HCT116 (cell line): ENCODE data around the gene NR2C2. TPM values are rescaled to one million over a fixed set of nuclear protein-coding genes. Genes with fewer than 3 reads are reported as not detected.
A peak's percentile ranks its signal among the peaks of the same experiment; 100 is the strongest.

ENCODE experiments used
- ATAC-seq: fragments of 200-7000 bp; cut with Tn5 transposase; 2 replicates; pipeline ENCODE4 v1.9.1; 2020; ENCODE audit warnings: mild to moderate bottlenecking, moderate library complexity
- BruUV-seq: library from RNA; stranded (reverse); fragments of 400-500 nt; replicated peaks from 2 replicates; lab custom pipeline; 2021; lab: Mats Ljungman, UMichigan
- CTCF ChIA-PET: fragments of 300-600 bp; sonication (Branson Sonifier 250); formaldehyde crosslinking; loops from one replicate; lab custom pipeline; 2021; ENCODE audit warnings: antibody characterized with exemption; lab: Charles Lee
- POLR2A ChIA-PET: fragments of 300-600, 350-600 bp; sonication (Branson Sonifier 250); formaldehyde crosslinking; loops from one replicate; lab custom pipeline; 2021; ENCODE audit warnings: antibody characterized with exemption; lab: Charles Lee
- RAD21 ChIA-PET, 2 experiments: fragments of 300-600 bp; sonication (Branson Sonifier 250); formaldehyde crosslinking; loops; one replicate each; lab custom pipeline; 2023; ENCODE audit warnings: low total read pairs in 2 of 2; ENCODE audit not compliant: uncharacterized antibody in 2 of 2, unreplicated experiment in 2 of 2, low non-redundant PET in 1 of 2; lab: Charles Lee
- DNase-seq: peaks from one replicate; pipeline ENCODE4 v3.0.0-alpha.2; 2010; ENCODE audit warnings: low read depth, low spot score
- H2AFZ ChIP-seq: fragments of 200-600 bp; shearing (Covaris generic), sonication (generic); 2 replicates; pipeline ENCODE4 v1.6.1; 2017; ENCODE audit warnings: low read depth, mixed run types, mixed read lengths, antibody characterized with exemption, low read length; ENCODE audit not compliant: poor library complexity, severe bottlenecking
- H3K27ac ChIP-seq: 2 replicates; pipeline ENCODE4 v1.5.1; 2012; ENCODE audit warnings: low read depth, low read length
- H3K27me3 ChIP-seq: fragments of 200-600 bp; sonication (generic); 2 replicates; pipeline ENCODE4 v1.6.1; 2016; ENCODE audit warnings: mixed run types, low read length, mixed read lengths; ENCODE audit not compliant: insufficient read depth
- H3K36me3 ChIP-seq, 2 experiments: fragments of 200-500 bp in 1 of 2; fragments of 200-600 bp in 1 of 2; sonication (Bioruptor generic) in 1 of 2; sonication (generic) in 1 of 2; 2 replicates each; pipeline versions ENCODE4 v1.5.1 to v1.6.1; 2014 to 2016; ENCODE audit warnings: low read length in 2 of 2, inconsistent platforms in 1 of 2, mixed read lengths in 1 of 2, mixed run types in 1 of 2; ENCODE audit not compliant: insufficient read depth in 2 of 2, control insufficient read depth in 1 of 2
- H3K4me1 ChIP-seq, 2 experiments: fragments of 200-600 bp in 1 of 2; sonication (generic) in 1 of 2; 2 replicates each; pipeline versions ENCODE4 v1.5.1 to v1.6.1; 2012 to 2017; ENCODE audit warnings: low read length in 2 of 2, inconsistent platforms in 1 of 2, mild to moderate bottlenecking in 1 of 2, mixed read lengths in 1 of 2, mixed run types in 1 of 2, moderate library complexity in 1 of 2; ENCODE audit not compliant: insufficient read depth in 2 of 2, control insufficient read depth in 1 of 2
- H3K4me2 ChIP-seq: fragments of 200-600 bp; sonication (generic); 2 replicates; pipeline ENCODE4 v1.6.1; 2017; ENCODE audit warnings: mixed run types, low read length, mixed read lengths
- H3K4me3 ChIP-seq, 2 experiments: fragments of 200-600 bp in 1 of 2; sonication (generic) in 1 of 2; replicated peaks in 1 of 2; 2 replicates each; pipeline ENCODE4 v1.5.1; 2011 to 2016; ENCODE audit warnings: low read length in 2 of 2, control low read depth in 1 of 2, low read depth in 1 of 2, mild to moderate bottlenecking in 1 of 2, mixed read lengths in 1 of 2, mixed run types in 1 of 2
- H3K79me2 ChIP-seq: fragments of 200-600 bp; sonication (generic); 2 replicates; pipeline ENCODE4 v1.6.1; 2017; ENCODE audit warnings: mild to moderate bottlenecking, mixed run types, low read length, moderate library complexity, mixed read lengths; ENCODE audit not compliant: insufficient read depth
- H3K9ac ChIP-seq: fragments of 200-600 bp; sonication (generic); 2 replicates; pipeline ENCODE4 v1.6.1; 2016; ENCODE audit warnings: low read length, mixed read lengths
- H3K9me2 ChIP-seq: fragments of 200-600 bp; sonication (generic), shearing (Covaris generic); 2 replicates; pipeline ENCODE4 v1.6.1; 2017; ENCODE audit warnings: mixed run types, mild to moderate bottlenecking, moderate library complexity; ENCODE audit not compliant: insufficient read depth
- H3K9me3 ChIP-seq, 2 experiments: fragments of 200-500 bp in 1 of 2; fragments of 200-600 bp in 1 of 2; sonication (Bioruptor generic) in 1 of 2; sonication (generic) in 1 of 2; 2 replicates each; pipeline ENCODE4 v1.6.1; 2014 to 2017; ENCODE audit warnings: low read length in 2 of 2, mixed read lengths in 2 of 2, inconsistent platforms in 1 of 2, low read depth in 1 of 2, mild to moderate bottlenecking in 1 of 2, mixed run types in 1 of 2, moderate library complexity in 1 of 2; ENCODE audit not compliant: control insufficient read depth in 1 of 2, insufficient read depth in 1 of 2
- H4K20me1 ChIP-seq: fragments of 200-600 bp; sonication (generic), shearing (Covaris generic); 2 replicates; pipeline ENCODE4 v1.6.1; 2017; ENCODE audit warnings: mixed run types, mild to moderate bottlenecking, moderate library complexity; ENCODE audit not compliant: insufficient read depth
- EGR1 ChIP-seq: IDR thresholded peaks from 2 replicates; pipeline ENCODE4 v1.6.1; 2012; ENCODE audit warnings: low read depth
- FOSL1 ChIP-seq: IDR thresholded peaks from 2 replicates; pipeline ENCODE4 v1.6.1; 2012; ENCODE audit warnings: low read depth
- POLR2A ChIP-seq: IDR thresholded peaks from 2 replicates; pipeline ENCODE4 v1.7.0; 2011; ENCODE audit warnings: borderline replicate concordance; ENCODE audit not compliant: insufficient read depth, insufficient read length; ENCODE audit errors: extremely low read depth
- POLR2AphosphoS5 ChIP-seq: IDR thresholded peaks from 2 replicates; pipeline ENCODE4 v1.6.1; 2011; ENCODE audit warnings: mild to moderate bottlenecking, low read depth, low read length, moderate library complexity
- RAD21 ChIP-seq: IDR thresholded peaks from 2 replicates; pipeline ENCODE4 v1.6.1; 2012; ENCODE audit warnings: low read depth, mild to moderate bottlenecking
- SP1 ChIP-seq: IDR thresholded peaks from 2 replicates; pipeline ENCODE4 v1.6.1; 2012; ENCODE audit warnings: low read depth
- SRF ChIP-seq: IDR thresholded peaks from 2 replicates; pipeline ENCODE4 v1.6.1; 2012; ENCODE audit warnings: low read depth
- YY1 ChIP-seq: IDR thresholded peaks from 2 replicates; pipeline ENCODE4 v1.6.1; 2011; ENCODE audit warnings: low read length, low read depth, moderate library complexity, mild to moderate bottlenecking; ENCODE audit not compliant: insufficient replicate concordance; ENCODE audit errors: extremely low read depth
- ZNF274 ChIP-seq: fragments of 200-500 bp; sonication (Bioruptor generic); IDR thresholded peaks from 2 replicates; pipeline ENCODE4 v1.6.1; 2014; ENCODE audit warnings: mild to moderate bottlenecking, low read depth, low read length, inconsistent platforms
- intact Hi-C: fragments of 100-400 bp; cut with micrococcal nuclease; formaldehyde crosslinking; loops from 2 replicates; pipeline ENCODE4 v1.10.0; 2022
- total RNA-seq: library from RNA; stranded (reverse); gene quantifications from one replicate; pipeline ENCODE4 v1.2.1, GENCODE V29; 2021; ENCODE audit not compliant: unreplicated experiment
- TF ChIP-seq, protein P1 (sequence below), 3 experiments: fragments of 200-600 bp in 1 of 3; sonication (generic) in 1 of 3; IDR thresholded peaks in 2 of 3; conservative IDR thresholded peaks in 1 of 3; 2 replicates each; pipeline ENCODE4 v1.5.1; 2012 to 2017; ENCODE audit warnings: low read depth in 2 of 3, low read length in 2 of 3, antibody characterized with exemption in 1 of 3, borderline replicate concordance in 1 of 3, control low read depth in 1 of 3, mild to moderate bottlenecking in 1 of 3, mixed read lengths in 1 of 3, mixed run types in 1 of 3, moderate library complexity in 1 of 3; ENCODE audit not compliant: insufficient read depth in 1 of 3
- TF ChIP-seq, protein P2 (sequence below): IDR thresholded peaks from 2 replicates; pipeline ENCODE4 v1.6.1; 2011; ENCODE audit warnings: mild to moderate bottlenecking, low read length, moderate library complexity; ENCODE audit not compliant: insufficient replicate concordance; ENCODE audit errors: extremely low read depth

NR2C2 gene
- total RNA-seq, 1 experiment from 2014 or later: 45.0 TPM

DNA sequence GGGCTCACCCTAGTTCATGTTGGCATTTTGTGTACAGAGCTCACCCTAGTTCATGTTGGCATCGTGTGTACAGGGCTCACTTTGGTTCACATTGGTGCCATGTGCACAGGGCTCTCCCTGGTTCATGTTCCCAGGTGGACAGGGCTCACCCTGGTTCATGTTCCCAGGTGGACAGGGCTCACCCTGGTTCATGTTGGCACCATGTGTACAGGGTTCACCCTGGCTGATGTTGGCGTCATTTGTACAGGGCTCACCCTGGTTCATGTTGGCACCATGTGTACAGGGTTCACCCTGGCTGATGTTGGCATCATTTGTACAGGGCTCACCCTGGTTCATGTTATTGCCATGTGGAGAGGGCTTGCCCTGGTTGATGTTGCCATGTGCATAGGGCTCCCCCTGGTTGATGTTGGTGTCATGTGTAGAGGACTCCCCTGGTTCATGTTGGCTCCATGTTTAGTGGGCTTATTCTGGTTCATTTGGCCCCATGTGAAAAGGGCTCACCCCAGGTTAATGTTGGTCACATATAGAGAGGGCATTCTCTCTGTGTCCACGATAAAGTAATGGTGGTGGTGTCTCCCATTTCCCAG, 31.7 kb upstream of the NR2C2 start:
- H2AFZ ChIP-seq: no peak overlapping the region
- no peak for TF ChIP-seq POLR2A
- TF ChIP-seq RAD21: peak; percentile 69
- TF ChIP-seq ZNF274: no peak
- TF ChIP-seq, protein P1, sequence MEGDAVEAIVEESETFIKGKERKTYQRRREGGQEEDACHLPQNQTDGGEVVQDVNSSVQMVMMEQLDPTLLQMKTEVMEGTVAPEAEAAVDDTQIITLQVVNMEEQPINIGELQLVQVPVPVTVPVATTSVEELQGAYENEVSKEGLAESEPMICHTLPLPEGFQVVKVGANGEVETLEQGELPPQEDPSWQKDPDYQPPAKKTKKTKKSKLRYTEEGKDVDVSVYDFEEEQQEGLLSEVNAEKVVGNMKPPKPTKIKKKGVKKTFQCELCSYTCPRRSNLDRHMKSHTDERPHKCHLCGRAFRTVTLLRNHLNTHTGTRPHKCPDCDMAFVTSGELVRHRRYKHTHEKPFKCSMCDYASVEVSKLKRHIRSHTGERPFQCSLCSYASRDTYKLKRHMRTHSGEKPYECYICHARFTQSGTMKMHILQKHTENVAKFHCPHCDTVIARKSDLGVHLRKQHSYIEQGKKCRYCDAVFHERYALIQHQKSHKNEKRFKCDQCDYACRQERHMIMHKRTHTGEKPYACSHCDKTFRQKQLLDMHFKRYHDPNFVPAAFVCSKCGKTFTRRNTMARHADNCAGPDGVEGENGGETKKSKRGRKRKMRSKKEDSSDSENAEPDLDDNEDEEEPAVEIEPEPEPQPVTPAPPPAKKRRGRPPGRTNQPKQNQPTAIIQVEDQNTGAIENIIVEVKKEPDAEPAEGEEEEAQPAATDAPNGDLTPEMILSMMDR (IDR thresholded peaks at IDR 0.05 in 2 of 3, conservative IDR thresholded peaks at IDR 0.05 in 1 of 3; ENCODE audit: borderline replicate concordance in 1 of 3, insufficient read depth in 1 of 3, low read depth in 2 of 3, low read length in 2 of 3): peak; percentile 11 to 47 (median 27); a peak in 2 of 6 replicates
- TF ChIP-seq, all 23 proteins: peak for 2
- Histone ChIP-seq H3K36me3 (no peaks in the 10 kb centered on the region), H3K27me3 (no peaks in the 10 kb centered on the region), H3K4me3 (no peak overlapping the region), H3K79me2 (no peaks in the 10 kb centered on the region), H3K9ac (no peak overlapping the region), H4K20me1 (no peaks in the 10 kb centered on the region), H3K9me3 (no peaks in the 10 kb centered on the region), H3K9me2 (no peaks in the 10 kb centered on the region), H3K4me1 (no peaks in the 10 kb centered on the region), H3K4me2 (no peak overlapping the region), H3K27ac (no peak overlapping the region)
- intact Hi-C loops: no loop called here
- RAD21 ChIA-PET: no interaction called here
- CTCF ChIA-PET: no interaction called here
- POLR2A ChIA-PET: no interaction called here
- BruUV-seq: no TSS peak
- ATAC-seq (0 out of 2 replicates have a peak, but pooled peaks have one; percentile 51), DNase-seq (no peak)

DNA sequence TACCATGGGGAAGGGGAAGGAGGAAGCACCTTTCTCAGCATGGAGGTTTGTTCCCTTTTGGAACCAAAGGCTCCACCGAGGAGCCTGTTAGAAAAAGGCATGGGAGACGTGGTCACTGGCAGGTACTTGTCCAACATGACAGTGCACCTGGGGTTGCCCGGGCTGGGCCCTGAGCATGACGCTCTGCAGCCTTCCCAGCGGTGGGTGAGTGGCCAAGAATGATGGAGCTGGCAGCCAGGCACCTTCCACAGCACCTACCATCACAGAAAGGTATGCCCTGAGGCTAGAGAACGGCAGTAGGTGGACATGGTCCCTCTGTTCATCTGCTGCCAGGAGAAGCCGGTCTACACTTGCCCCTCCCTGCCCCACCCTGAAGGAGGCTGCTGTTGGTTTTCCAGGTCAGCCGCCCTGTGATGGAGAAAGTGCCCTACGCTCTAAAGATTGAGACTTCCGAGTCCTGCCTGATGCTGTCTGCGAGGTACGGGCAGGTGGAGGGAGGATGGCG, 29.0 kb upstream of the NR2C2 start:
- H3K4me2 ChIP-seq: no peak overlapping the region
- H3K36me3 ChIP-seq: no peaks in the 10 kb centered on the region
- no peaks in the 10 kb centered on the region for H3K79me2 ChIP-seq
- H3K27me3 ChIP-seq: no peaks in the 10 kb centered on the region
- DNase-seq (no peak), ATAC-seq (no peak)
- H4K20me1 ChIP-seq: no peaks in the 10 kb centered on the region
- H3K4me1 ChIP-seq: no peaks in the 10 kb centered on the region; a peak in 1 of 4 replicates
- no TSS peak for BruUV-seq
- ChIA-PET CTCF (no interaction called here), RAD21 (no interaction called here), POLR2A (no interaction called here)
- intact Hi-C loops: no loop called here
- H3K9me2 ChIP-seq: no peaks in the 10 kb centered on the region
- no peak overlapping the region for H2AFZ ChIP-seq
- H3K4me3 ChIP-seq: no peak overlapping the region
- H3K9me3 ChIP-seq: no peaks in the 10 kb centered on the region
- no peak overlapping the region for H3K9ac ChIP-seq
- H3K27ac ChIP-seq: no peak overlapping the region
- no peak for TF ChIP-seq YY1
- TF ChIP-seq POLR2AphosphoS5: no peak
- TF ChIP-seq ZNF274: no peak
- TF ChIP-seq SP1: no peak
- TF ChIP-seq FOSL1: no peak
- no peak for TF ChIP-seq EGR1
- TF ChIP-seq SRF: no peak
- TF ChIP-seq, protein P2, sequence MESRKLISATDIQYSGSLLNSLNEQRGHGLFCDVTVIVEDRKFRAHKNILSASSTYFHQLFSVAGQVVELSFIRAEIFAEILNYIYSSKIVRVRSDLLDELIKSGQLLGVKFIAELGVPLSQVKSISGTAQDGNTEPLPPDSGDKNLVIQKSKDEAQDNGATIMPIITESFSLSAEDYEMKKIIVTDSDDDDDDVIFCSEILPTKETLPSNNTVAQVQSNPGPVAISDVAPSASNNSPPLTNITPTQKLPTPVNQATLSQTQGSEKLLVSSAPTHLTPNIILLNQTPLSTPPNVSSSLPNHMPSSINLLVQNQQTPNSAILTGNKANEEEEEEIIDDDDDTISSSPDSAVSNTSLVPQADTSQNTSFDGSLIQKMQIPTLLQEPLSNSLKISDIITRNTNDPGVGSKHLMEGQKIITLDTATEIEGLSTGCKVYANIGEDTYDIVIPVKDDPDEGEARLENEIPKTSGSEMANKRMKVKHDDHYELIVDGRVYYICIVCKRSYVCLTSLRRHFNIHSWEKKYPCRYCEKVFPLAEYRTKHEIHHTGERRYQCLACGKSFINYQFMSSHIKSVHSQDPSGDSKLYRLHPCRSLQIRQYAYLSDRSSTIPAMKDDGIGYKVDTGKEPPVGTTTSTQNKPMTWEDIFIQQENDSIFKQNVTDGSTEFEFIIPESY: no peak
- no peak for TF ChIP-seq POLR2A
- TF ChIP-seq, protein P1 (IDR thresholded peaks at IDR 0.05 in 2 of 3, conservative IDR thresholded peaks at IDR 0.05 in 1 of 3; ENCODE audit: borderline replicate concordance in 1 of 3, insufficient read depth in 1 of 3, low read depth in 2 of 3, low read length in 2 of 3): no peak
